22Rv1 (cell line): ENCODE results near the gene PRDM16.

ENCODE experiments used
- CTCF ChIP-seq: fragments of 450-650 bp; IDR thresholded peaks from 2 replicates; pipeline ENCODE4 v1.5.1; 2017; ENCODE audit warnings: mild to moderate bottlenecking
- ZFX ChIP-seq: fragments of 450-650 bp; IDR thresholded peaks from 2 replicates; pipeline ENCODE4 v1.6.1; 2017; ENCODE audit warnings: antibody characterized with exemption, borderline replicate concordance

DNA sequence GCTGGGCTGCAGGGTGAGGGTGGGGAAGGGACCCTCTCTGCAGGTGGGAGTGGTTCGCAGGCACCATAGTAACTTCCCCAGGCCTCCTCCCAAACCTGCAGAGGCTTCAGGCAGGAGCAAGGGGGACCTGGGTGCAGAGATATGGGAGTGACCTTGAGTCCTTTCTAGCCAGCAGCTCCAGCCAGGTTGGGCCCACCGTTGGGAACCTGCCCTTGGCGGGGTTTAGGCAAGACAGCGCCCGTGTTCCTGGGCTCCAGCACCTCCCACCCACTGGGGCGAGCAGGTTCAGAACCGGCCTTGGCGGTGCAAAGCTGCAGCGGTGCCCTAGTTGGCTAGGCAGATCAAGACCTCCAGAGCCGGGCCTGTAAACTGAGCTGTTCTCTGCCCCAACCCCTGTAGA lies 2.2 kb upstream of the PRDM16 start:
- no peak for TF ChIP-seq CTCF
- TF ChIP-seq ZFX: no peak
